Measurements from ENCODE around the gene SLC24A4. TPM values are rescaled to one million over a fixed set of nuclear protein-coding genes. Genes with fewer than 3 reads are reported as not detected.
"Not testable (repeated sequence)": the region's sequence is repeated elsewhere in the genome, so short reads cannot be mapped to it uniquely, and the experiment has no call there.

Gene SLC24A4
- total RNA-seq, 1 donor from 2014 or later = not detected

GRCh38 chr14:92519246-92520101 lies 196.5 kb downstream of the SLC24A4 start:
- DNase-seq (ENCODE audit: low read depth, low spot score) = no peak

DNA sequence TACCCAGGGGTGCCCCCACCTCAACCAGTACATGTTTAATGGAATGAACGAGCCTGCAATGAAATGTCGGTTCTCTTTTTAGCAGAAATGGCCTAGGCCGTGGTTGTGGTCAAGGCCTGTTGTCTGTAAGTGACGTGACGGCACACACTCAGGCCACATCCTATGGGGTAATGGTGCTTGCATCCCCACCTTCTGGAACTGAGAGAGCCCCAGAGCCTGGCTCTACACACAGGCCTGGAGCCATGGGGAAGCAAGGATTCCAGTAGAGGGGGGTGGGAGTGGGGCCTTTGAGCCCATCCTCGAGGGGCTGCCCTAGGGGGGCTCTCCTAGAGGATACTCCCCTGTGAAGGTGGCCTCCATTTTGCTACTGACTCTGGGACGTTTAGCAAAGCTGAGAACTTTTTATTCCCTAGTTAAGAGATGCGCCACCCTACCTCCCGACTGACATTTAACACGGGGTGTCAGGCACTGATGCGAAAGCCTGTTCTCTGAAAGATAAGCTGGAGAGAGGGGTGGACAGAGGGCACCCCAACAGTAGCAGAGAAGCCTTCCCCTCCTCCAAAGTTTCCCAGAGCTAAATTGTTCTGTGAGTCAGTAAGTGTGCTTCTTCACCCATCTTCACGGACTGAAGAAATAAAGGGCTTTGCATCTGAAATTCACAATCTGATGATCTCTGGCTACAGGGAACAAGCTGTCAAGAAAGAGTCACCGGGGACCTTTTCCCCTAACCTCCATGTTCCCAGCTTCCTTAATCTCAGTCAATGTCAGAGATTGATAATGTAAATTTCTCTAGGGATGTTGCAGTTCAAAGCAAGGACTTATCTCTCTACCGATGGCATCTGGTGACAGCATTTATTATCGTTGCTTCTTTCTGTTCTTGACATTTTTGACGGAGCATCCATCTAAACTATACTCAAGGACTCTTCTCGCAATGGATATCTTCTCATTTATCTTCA lies 197.4 kb downstream of the SLC24A4 start:
- DNase-seq (ENCODE audit: low read depth, low spot score) = no peak

DNA sequence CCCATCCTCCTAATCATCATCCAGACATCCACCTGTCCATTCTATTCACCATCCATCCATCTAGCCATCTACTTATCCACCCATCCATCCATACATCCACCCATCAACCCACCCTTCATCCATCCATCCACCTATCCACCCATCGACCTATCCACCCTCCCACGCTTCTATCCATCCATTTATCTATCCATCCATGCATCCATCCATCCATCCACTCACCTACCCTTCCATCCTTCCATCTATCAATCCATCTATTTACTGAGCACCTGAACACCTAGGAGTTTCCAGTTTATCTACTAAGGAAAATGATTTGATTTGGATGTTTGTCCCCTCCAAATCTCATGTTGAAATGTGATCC lies 198.1 kb downstream of the SLC24A4 start:
- DNase-seq (ENCODE audit: low read depth, low spot score) = no peak

GRCh38 chr14:92523752-92524151 lies 200.8 kb downstream of the SLC24A4 start:
- no peak for DNase-seq (ENCODE audit: low read depth, low spot score)

- DNase-seq (ENCODE audit: low read depth, low spot score) = no peak
These were observed 201.7 kb downstream of the SLC24A4 start for GRCh38 chr14:92524602-92525185.

- no peak for DNase-seq (ENCODE audit: low read depth, low spot score)
These were observed 202.5 kb downstream of the SLC24A4 start for GRCh38 chr14:92525322-92526095.

DNA sequence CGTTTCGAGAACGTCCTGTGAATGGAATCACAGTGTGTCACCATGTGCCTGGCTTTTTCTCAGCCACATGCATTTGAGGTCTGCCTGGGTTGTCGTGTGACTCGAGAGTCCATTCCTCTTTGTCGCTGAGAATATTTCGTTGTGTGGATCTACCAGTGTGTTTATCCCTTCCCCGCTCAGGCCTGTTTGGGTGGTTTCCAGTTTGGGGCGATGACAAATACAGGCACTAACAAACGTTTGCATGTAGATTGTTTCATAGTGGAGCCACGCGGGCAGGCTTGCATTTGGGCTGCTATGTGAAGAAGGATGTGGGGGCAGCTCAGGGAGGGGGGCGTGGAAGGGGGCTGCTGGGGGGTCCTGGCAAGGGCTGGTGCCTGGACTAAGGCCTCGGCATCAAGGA lies 204.8 kb downstream of the SLC24A4 start:
- DNase-seq (ENCODE audit: low read depth, low spot score) = no peak

DNA sequence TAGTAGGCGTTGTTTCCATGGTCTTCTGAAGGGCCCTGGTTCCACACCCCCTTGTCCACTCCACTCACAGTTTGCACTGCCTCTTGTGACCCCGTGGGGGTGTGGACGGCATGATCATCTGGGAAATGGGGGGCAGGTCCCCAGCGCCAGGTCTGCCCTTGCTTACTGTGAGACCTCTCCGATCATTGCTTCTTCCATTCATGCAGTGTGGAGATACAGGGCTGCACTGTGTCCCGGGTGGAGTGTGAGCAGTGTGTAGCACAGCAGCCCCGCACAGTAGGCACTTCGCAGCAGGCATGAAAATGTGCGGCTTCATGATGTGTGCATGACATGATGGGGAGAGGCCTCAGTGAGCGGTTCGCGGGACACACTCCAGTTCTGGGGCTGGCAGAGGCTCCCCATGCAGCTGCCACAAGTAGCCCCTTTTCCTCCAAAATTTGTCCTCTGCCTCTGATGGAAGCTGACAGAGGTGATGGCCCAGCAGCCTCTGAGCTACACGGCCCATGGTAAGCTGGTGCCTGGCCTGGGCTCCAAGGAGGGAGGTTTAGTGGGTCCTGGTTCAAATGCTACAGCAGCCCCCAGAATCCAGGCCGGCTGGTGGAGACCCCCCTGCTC lies 205.6 kb downstream of the SLC24A4 start:
- DNase-seq (ENCODE audit: low read depth, low spot score) = no peak

- DNase-seq (ENCODE audit: low read depth, low spot score) = no peak
These were observed 206.9 kb downstream of the SLC24A4 start for GRCh38 chr14:92529903-92530302.

DNA sequence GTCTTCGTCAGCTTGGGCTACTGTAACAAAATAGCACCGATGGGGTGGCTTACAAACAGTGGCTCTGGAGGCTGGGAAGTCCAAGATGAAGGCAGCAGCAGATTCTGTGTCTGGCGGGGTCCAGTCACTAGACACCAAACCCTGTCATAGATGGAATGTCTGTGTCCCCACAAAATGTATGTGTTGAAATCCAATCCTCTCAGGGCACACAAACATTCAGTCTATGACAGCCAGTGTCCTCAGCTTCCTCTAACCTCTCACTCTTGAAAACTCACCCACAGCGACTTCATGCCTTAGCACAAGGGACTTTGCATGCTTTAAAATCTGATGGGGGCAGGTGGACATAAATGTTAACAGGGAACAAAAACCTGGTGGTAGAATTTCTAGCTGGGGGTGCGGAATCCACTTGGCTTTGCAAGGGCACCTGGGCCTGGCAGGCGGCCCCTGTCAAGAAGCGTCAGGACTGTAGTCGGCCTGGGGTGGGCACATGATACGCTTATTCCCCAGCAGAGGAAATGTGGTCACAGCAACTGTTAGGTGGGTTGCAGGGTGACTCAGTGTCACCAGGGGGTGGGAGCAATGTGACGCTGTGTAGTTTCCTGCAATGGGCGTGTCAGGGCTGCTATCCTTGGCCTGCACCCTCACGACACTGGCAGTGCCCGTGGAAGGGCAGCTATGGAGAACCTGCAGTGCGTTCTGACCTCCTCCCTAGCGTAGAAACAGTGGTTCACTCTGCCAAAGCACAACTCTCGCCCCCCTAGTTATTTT lies 208.3 kb downstream of the SLC24A4 start:
- no peak for DNase-seq (ENCODE audit: low read depth, low spot score)

DNA sequence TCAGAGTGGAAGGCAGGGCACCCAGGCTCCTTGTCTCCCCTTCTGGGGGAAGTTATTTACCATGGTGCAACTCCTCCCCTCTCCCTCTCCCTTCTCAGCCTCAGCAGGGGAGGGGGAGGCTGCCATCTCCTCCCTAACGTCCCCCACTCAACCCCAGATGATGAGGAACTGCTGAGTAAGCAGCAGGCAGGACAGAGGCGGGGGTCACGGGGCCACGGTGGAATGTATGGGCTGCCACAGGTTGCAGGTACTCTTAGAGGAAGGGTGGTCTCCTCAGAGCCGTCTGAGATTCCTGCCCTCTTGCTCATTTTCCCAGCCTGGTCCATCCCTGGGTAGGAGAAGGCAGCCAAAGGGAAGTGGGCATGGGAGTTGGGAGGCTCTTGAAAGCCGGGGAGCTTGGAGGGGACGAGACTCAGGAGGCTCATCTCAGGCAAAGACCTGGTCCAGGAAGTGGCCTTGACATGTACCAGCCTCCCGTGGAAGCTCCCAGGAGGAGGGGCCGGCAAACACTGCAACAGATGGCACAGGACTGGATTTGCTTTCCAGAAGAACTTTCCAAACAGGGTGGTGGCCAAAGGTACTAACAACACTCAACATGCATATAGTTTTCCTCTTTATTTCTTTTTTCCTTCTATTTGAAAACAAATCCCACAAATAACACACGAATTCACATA lies 209.7 kb downstream of the SLC24A4 start:
- DNase-seq (ENCODE audit: low read depth, low spot score) = no peak

- DNase-seq (ENCODE audit: low read depth, low spot score) = no peak
These were observed 212.1 kb downstream of the SLC24A4 start for GRCh38 chr14:92534932-92535643.

- DNase-seq (ENCODE audit: low read depth, low spot score) = not testable (repeated sequence)
These were observed 213.3 kb downstream of the SLC24A4 start for GRCh38 chr14:92536231-92536630.

DNA sequence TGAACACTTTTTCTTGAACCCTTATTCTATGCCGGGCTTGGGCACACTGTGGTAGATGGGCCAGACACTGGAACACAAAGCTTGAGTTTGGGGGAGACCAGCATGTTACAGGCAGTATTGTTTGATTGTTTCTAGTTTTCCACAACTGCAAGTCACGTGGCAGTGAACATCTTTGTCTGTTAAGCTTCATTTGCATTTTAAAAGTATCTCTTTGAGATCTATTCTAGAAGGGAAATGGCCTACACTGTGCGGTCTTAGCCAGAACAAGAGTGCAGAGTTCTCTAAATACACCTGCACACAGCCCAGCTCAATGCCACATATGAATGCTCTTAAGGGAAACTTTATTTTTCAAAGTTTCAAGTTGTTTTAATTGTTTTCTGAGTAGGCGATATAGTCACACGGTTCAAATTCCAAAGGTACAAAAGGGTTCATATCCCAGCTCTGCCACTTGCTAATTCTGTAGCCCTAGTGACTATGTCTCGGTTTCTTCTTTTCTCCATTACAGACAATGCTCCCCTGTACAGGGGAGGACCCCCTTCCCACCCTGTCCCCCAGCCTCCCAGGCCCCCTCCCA lies 215.5 kb downstream of the SLC24A4 start:
- DNase-seq (ENCODE audit: low read depth, low spot score) = no peak

DNA sequence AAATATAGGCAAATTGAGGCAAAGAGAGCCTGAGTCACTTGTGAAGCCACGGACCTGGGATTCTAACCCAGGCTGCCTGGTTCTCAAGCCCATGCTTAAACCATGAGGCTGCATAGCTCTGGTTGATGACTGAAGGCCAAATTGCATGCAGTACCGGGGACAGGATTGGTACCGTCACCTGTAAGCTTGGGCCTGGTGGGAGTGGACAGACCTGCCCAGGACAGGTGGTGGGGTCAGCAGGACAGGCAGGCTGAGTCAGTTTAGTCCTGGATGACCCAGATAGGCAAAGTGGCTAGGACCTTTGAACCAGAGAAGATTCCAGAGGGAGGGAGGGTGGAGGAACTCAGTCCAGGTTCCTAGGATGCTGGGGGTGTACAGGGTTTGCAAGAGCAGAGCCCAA lies 216.5 kb downstream of the SLC24A4 start:
- DNase-seq (ENCODE audit: low read depth, low spot score) = no peak

GRCh38 chr14:92539875-92540274 lies 216.9 kb downstream of the SLC24A4 start:
- no peak for DNase-seq (ENCODE audit: low read depth, low spot score)

DNA sequence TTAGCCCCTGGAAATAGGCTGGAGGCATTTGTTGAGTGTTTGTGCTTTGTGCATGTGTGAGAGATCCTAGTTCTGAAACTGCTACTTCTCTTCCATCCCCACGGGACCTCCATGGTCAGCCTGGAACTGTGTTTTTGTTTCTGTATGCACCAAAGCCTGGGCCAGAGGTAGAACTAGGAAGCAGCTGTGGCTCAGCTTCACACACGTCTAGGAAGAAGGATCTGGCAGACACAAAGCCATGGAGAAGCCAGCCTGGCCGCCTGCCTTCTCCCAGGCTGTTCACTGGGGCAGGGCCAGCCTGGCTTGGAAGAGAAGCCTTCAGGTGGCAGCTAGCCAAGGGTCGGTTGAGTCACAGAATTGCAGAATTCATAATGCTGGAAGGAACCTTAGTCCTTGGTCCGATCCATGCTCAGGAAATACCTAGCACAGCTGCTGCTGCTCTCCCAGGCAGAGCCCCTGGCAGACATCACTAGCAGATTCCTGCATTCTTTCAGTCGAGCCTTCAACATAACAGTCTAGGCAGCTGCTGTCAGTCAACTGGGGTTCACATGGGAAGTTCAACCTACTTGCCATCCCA lies 217.6 kb downstream of the SLC24A4 start:
- peak; percentile 98 for DNase-seq (ENCODE audit: low read depth, low spot score)

Measured in pulmonary artery endothelial cell (primary cell).